Activated B cell treated with CpG ODN at 0.5 μM for 24 hours (primary cell): ENCODE results near the gene HCK. TPM values are rescaled to one million over a fixed set of nuclear protein-coding genes. Genes with fewer than 3 reads are reported as not detected.

Experiments used
- ATAC-seq: fragments of 200-7000 bp; cut with Tn5 transposase; one replicate; pipeline ENCODE4 v1.10.0; 2021; ENCODE audit warnings: low read depth, mild to moderate bottlenecking, moderate library complexity
- CTCF ChIA-PET: fragments of 350-600 bp; sonication (Branson Sonifier 250); formaldehyde crosslinking; loops from one replicate; lab custom pipeline; 2021; ENCODE audit warnings: antibody characterized with exemption; lab: Charles Lee
- POLR2A ChIA-PET: fragments of 350-600 bp; sonication (Branson Sonifier 250); formaldehyde crosslinking; loops from one replicate; lab custom pipeline; 2021; ENCODE audit warnings: antibody characterized with exemption; lab: Charles Lee
- DNase-seq: peaks from one replicate; pipeline ENCODE4 v3.0.0; 2022
- H3K27ac Mint-ChIP-seq: one replicate; pipeline ENCODE4 v1.8.0; 2020; ENCODE audit warnings: mixed read lengths
- H3K27me3 Mint-ChIP-seq: one replicate; pipeline ENCODE4 v1.8.0; 2021; ENCODE audit warnings: mixed read lengths
- H3K36me3 Mint-ChIP-seq: one replicate; pipeline ENCODE4 v1.8.0; 2021; ENCODE audit warnings: low read depth, mixed read lengths
- H3K4me1 Mint-ChIP-seq: one replicate; pipeline ENCODE4 v1.8.0; 2021; ENCODE audit warnings: mixed read lengths
- H3K4me3 Mint-ChIP-seq: one replicate; pipeline ENCODE4 v1.8.0; 2020; ENCODE audit warnings: mild to moderate bottlenecking, mixed read lengths
- H3K9me3 Mint-ChIP-seq: one replicate; pipeline ENCODE4 v1.8.0; 2020; ENCODE audit warnings: mixed read lengths
- intact Hi-C: fragments of 100-400 bp; cut with micrococcal nuclease; formaldehyde crosslinking; loops from one replicate; pipeline ENCODE4 v1.15.1; 2024
- total RNA-seq: library from RNA; stranded (reverse); gene quantifications from 2 replicates; pipeline ENCODE4 v1.2.3, GENCODE V29; 2022
- TF ChIP-seq, protein P1 (sequence below): fragments of 200-600 bp; IDR thresholded peaks from one replicate; pipeline ENCODE4 v1.8.0; 2022; ENCODE audit warnings: antibody characterized with exemption, mild to moderate bottlenecking

The HCK gene
- total RNA-seq, 1 donor from 2014 or later: 183 TPM

DNA sequence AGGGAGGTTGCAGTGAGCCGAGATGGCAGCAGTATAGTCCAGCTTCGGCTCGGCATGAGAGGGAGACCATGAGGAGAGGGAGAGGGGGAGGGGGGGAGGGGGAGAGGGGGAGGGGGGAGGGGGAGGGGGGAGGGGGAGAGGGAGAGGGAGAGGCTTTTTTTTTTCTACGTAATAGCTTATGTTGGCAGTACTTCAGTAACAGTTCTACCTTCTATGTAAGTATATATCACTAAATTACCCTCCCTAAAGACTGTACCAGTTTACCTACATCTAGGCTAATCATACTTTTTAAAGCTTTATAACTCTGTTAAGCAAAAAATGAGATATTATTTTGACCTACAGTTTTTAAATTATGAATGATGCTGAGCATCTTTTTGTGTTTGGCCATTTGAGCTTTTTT, 71.0 kb downstream of the HCK start:
- no peaks in the 10 kb centered on the region for H3K9me3 Mint-ChIP-seq
- TF ChIP-seq, protein P1, sequence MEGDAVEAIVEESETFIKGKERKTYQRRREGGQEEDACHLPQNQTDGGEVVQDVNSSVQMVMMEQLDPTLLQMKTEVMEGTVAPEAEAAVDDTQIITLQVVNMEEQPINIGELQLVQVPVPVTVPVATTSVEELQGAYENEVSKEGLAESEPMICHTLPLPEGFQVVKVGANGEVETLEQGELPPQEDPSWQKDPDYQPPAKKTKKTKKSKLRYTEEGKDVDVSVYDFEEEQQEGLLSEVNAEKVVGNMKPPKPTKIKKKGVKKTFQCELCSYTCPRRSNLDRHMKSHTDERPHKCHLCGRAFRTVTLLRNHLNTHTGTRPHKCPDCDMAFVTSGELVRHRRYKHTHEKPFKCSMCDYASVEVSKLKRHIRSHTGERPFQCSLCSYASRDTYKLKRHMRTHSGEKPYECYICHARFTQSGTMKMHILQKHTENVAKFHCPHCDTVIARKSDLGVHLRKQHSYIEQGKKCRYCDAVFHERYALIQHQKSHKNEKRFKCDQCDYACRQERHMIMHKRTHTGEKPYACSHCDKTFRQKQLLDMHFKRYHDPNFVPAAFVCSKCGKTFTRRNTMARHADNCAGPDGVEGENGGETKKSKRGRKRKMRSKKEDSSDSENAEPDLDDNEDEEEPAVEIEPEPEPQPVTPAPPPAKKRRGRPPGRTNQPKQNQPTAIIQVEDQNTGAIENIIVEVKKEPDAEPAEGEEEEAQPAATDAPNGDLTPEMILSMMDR: no peak
- ChIA-PET POLR2A (no interaction called here), CTCF (no interaction called here)
- peaks cover 9% of the 10 kb centered on the region for H3K4me1 Mint-ChIP-seq
- intact Hi-C loops: no loop called here
- no peaks in the 10 kb centered on the region for H3K27me3 Mint-ChIP-seq
- no peak overlapping the region for H3K4me3 Mint-ChIP-seq
- peaks cover 11% of the 10 kb centered on the region for H3K36me3 Mint-ChIP-seq
- DNase-seq (no peak), ATAC-seq (no peak)
- no peak overlapping the region for H3K27ac Mint-ChIP-seq

DNA sequence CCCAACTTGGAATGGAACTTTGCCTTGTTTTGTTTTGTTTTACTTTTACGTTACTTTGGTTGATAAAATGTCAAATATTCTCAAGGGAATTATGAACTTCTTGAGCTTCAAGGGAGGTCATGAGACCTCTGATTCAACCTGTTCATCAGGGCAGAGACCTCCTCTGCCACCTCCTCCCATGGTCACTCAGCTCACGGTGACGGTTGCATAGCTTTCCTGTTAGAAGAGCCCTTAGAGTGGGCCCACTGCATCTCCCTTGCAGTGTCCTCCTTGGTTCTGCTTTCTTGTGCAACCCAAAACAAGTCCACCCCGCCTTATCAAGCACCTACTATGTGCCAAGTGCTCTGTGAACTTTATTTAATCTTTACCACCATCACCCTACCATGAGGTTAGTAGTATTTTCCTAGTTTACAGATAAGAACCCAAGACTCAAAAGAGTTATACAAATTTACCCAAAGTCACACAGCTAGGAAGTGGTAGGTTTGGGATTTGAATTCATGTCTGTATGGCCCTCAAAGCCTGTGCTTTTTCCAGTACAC, 72.9 kb downstream of the HCK start:
- TF ChIP-seq, protein P1: no peak
- H3K4me1 Mint-ChIP-seq: peaks cover 9% of the 10 kb centered on the region
- DNase-seq (no peak), ATAC-seq (no peak)
- H3K27ac Mint-ChIP-seq: no peak overlapping the region
- POLR2A ChIA-PET: no interaction called here
- no peak overlapping the region for H3K4me3 Mint-ChIP-seq
- H3K36me3 Mint-ChIP-seq: peaks cover 11% of the 10 kb centered on the region
- no peaks in the 10 kb centered on the region for H3K9me3 Mint-ChIP-seq
- CTCF ChIA-PET: no interaction called here
- no peaks in the 10 kb centered on the region for H3K27me3 Mint-ChIP-seq
- intact Hi-C loops: no loop called here

DNA sequence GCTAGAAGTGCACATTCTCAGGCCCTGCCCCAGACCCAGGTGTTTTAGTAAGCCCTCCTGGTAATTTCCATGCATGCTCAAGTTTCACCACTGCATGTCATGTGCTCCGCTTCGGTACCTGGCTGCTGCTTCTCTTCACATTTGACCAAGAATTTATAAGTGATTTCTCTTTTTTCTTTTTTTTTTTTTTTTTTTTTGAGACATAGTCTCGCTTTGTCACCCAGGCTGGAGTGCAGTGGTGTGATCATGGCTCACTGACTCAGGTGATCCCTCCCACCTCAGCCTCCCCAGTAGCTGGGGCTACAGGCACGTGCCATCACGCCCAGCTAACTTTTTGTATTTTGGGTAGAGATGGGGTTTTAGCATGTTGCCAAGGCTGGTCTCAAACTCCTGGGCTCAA, 73.5 kb downstream of the HCK start:
- TF ChIP-seq, protein P1: no peak
- DNase-seq (no peak), ATAC-seq (no peak)
- H3K27me3 Mint-ChIP-seq: no peaks in the 10 kb centered on the region
- no peak overlapping the region for H3K4me3 Mint-ChIP-seq
- peaks cover 11% of the 10 kb centered on the region for H3K4me1 Mint-ChIP-seq
- CTCF ChIA-PET: no interaction called here
- no peak overlapping the region for H3K27ac Mint-ChIP-seq
- peaks cover 12% of the 10 kb centered on the region for H3K36me3 Mint-ChIP-seq
- POLR2A ChIA-PET: no interaction called here
- H3K9me3 Mint-ChIP-seq: no peaks in the 10 kb centered on the region
- intact Hi-C loops: no loop called here

DNA sequence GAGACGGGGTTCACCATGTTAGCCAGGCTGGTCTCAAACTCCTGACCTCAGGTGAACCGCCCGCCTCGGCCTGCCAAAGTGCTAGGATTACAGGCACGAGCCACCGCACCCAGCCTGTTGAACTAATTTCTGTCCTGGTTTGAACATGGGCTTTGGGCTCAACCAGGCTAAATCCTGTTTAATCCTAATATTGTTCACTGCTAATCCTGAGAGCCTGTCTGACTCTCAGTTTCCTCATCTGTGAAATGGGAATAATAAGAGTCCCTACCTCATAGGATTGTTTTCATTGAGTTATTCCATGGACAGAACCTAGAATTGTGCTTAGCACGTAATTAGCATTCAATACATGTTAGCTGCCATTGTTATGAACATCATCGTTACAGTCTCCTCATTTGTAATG, 74.9 kb downstream of the HCK start:
- H3K4me1 Mint-ChIP-seq: peaks cover 14% of the 10 kb centered on the region
- H3K27ac Mint-ChIP-seq: no peak overlapping the region
- CTCF ChIA-PET: no interaction called here
- H3K27me3 Mint-ChIP-seq: no peaks in the 10 kb centered on the region
- TF ChIP-seq, protein P1: no peak
- POLR2A ChIA-PET: no interaction called here
- no peak overlapping the region for H3K4me3 Mint-ChIP-seq
- intact Hi-C loops: no loop called here
- ATAC-seq: no peak
- H3K9me3 Mint-ChIP-seq: no peaks in the 10 kb centered on the region
- H3K36me3 Mint-ChIP-seq: peaks cover 17% of the 10 kb centered on the region
- DNase-seq: no peak

DNA sequence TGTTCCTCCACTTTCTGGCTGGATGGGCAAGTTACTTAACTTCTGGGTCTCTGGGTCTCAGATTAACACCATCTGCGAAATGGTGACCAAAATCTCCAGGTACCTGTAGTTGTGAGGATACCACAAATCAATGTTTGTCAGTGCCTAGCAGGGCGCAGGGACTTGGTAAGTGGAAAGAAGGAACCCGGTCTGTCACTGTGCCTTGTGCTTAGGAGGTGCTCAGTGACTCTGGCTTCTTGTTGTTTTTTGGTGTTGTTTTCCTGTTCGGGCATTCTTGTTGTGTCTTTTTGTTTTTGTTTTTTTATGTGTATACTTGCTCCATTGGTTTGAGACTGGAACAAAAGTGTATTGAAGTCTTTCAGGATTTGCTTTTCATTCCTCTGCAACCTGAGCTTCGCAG, 75.3 kb downstream of the HCK start:
- CTCF ChIA-PET: no interaction called here
- Mint-ChIP-seq H3K4me3 (no peak overlapping the region), H3K9me3 (no peaks in the 10 kb centered on the region), H3K27ac (no peak overlapping the region), H3K27me3 (no peaks in the 10 kb centered on the region), H3K4me1 (peaks cover 15% of the 10 kb centered on the region), H3K36me3 (peaks cover 19% of the 10 kb centered on the region)
- intact Hi-C loops: no loop called here
- POLR2A ChIA-PET: no interaction called here
- no peak for DNase-seq
- no peak for ATAC-seq
- TF ChIP-seq, protein P1: no peak
